IPS DF 6.9 (cell line): Measurements from ENCODE around the gene DNLZ.

ENCODE experiments used
- DNase-seq: peaks from one replicate; pipeline ENCODE4 v3.0.0-alpha.2; 2013; ENCODE audit warnings: low read depth, low spot score
- H3K27ac ChIP-seq: one replicate; pipeline ENCODE4 v1.5.1; 2013; ENCODE audit warnings: low read length, control low read depth
- H3K27me3 ChIP-seq: 2 replicates; pipeline ENCODE4 v1.6.1; 2013; ENCODE audit warnings: mild to moderate bottlenecking, low read length; ENCODE audit not compliant: control insufficient read depth, insufficient read depth
- H3K36me3 ChIP-seq: 2 replicates; pipeline ENCODE4 v1.6.1; 2013; ENCODE audit warnings: low read length; ENCODE audit not compliant: control insufficient read depth, insufficient read depth
- H3K4me1 ChIP-seq: 2 replicates; pipeline ENCODE4 v1.6.1; 2013; ENCODE audit warnings: low read length; ENCODE audit not compliant: control insufficient read depth, insufficient read depth
- H3K4me3 ChIP-seq: 2 replicates; pipeline ENCODE4 v1.5.1; 2013; ENCODE audit warnings: mild to moderate bottlenecking, low read length
- H3K9me3 ChIP-seq: 2 replicates; pipeline ENCODE4 v1.6.1; 2013; ENCODE audit warnings: low read length, inconsistent platforms; ENCODE audit not compliant: control insufficient read depth, insufficient read depth
- WGBS: extraction: QIAGEN DNeasy Blood & Tissue Kit; methylation state at CpG from one replicate; pipeline ENCODE4 v1.1.7; 2013; ENCODE audit warnings: mixed read lengths, missing lambda C conversion rate; ENCODE audit not compliant: insufficient read length, insufficient coverage; 5-methylcytosine and 5-hydroxymethylcytosine counted together

Gene DNLZ

GRCh38 chr9:136385015-136385414 is 21.5 kb upstream of the DNLZ start:
- Histone ChIP-seq H3K36me3 (peaks cover 59% of the 10 kb centered on the region), H3K27ac (no peak overlapping the region)

GRCh38 chr9:136383436-136383835 is 19.9 kb upstream of the DNLZ start:
- Histone ChIP-seq H3K27ac (no peak overlapping the region), H3K36me3 (peaks cover 64% of the 10 kb centered on the region), H3K4me3 (no peak overlapping the region), H3K27me3 (no peaks in the 10 kb centered on the region), H3K4me1 (no peaks in the 10 kb centered on the region; the same call in 1 of the 2 replicates), H3K9me3 (no peaks in the 10 kb centered on the region)
- DNase-seq, result no peak
- WGBS, result no CpG with 5 or more reads among the region's 20 CpGs

More at GRCh38 chr9:136385015-136385414, 21.5 kb upstream of the DNLZ start:
- DNase-seq, result no peak
- no peak overlapping the region for H3K4me3 ChIP-seq
- no peaks in the 10 kb centered on the region for H3K9me3 ChIP-seq
- no peaks in the 10 kb centered on the region for H3K4me1 ChIP-seq
- H3K27me3 ChIP-seq, result no peaks in the 10 kb centered on the region
- WGBS, result no CpG with 5 or more reads among the region's 11 CpGs

- WGBS, result no CpG with 5 or more reads among the region's 25 CpGs
- H3K4me1 ChIP-seq, result no peaks in the 10 kb centered on the region; the same call in 1 of the 2 replicates
- no peak overlapping the region for H3K4me3 ChIP-seq
- no peak for DNase-seq
- H3K27me3 ChIP-seq, result no peaks in the 10 kb centered on the region
- peaks cover 56% of the 10 kb centered on the region for H3K36me3 ChIP-seq
- no peak overlapping the region for H3K27ac ChIP-seq
- no peaks in the 10 kb centered on the region for H3K9me3 ChIP-seq
Observed at GRCh38 chr9:136381966-136382513, 18.5 kb upstream of the DNLZ start.

GRCh38 chr9:136381311-136381710 is 17.8 kb upstream of the DNLZ start:
- no peaks in the 10 kb centered on the region for H3K27me3 ChIP-seq
- no peaks in the 10 kb centered on the region for H3K9me3 ChIP-seq
- no peak overlapping the region for H3K27ac ChIP-seq
- H3K4me3 ChIP-seq, result no peak overlapping the region
- no CpG with 5 or more reads among the region's 9 CpGs for WGBS
- peaks cover 53% of the 10 kb centered on the region for H3K36me3 ChIP-seq
- DNase-seq, result no peak
- no peaks in the 10 kb centered on the region; the same call in 1 of the 2 replicates for H3K4me1 ChIP-seq

- H3K36me3 ChIP-seq, result peaks cover 59% of the 10 kb centered on the region
- WGBS, result no CpG with 5 or more reads among the region's 17 CpGs
Observed at GRCh38 chr9:136380381-136380780, 16.8 kb upstream of the DNLZ start.

GRCh38 chr9:136379891-136380290 is 16.3 kb upstream of the DNLZ start:
- no peak overlapping the region for H3K4me3 ChIP-seq
- peaks cover 60% of the 10 kb centered on the region for H3K36me3 ChIP-seq
- H3K9me3 ChIP-seq, result no peaks in the 10 kb centered on the region
- no CpG with 5 or more reads among the region's 11 CpGs for WGBS
- no peaks in the 10 kb centered on the region; the same call in 1 of the 2 replicates for H3K4me1 ChIP-seq
- H3K27ac ChIP-seq, result no peak overlapping the region
- no peak for DNase-seq
- H3K27me3 ChIP-seq, result no peaks in the 10 kb centered on the region

More at GRCh38 chr9:136380381-136380780, 16.8 kb upstream of the DNLZ start:
- H3K4me3 ChIP-seq, result no peak overlapping the region
- DNase-seq, result no peak
- no peaks in the 10 kb centered on the region; the same call in 1 of the 2 replicates for H3K4me1 ChIP-seq
- no peaks in the 10 kb centered on the region for H3K27me3 ChIP-seq
- H3K27ac ChIP-seq, result no peak overlapping the region
- no peaks in the 10 kb centered on the region for H3K9me3 ChIP-seq

GRCh38 chr9:136379401-136379800 is 15.9 kb upstream of the DNLZ start:
- Histone ChIP-seq H3K4me3 (no peak overlapping the region), H3K27me3 (no peaks in the 10 kb centered on the region), H3K36me3 (peaks cover 59% of the 10 kb centered on the region), H3K27ac (no peak overlapping the region), H3K9me3 (no peaks in the 10 kb centered on the region), H3K4me1 (no peaks in the 10 kb centered on the region; the same call in 1 of the 2 replicates)
- DNase-seq, result no peak
- WGBS, result no CpG with 5 or more reads among the region's 11 CpGs

- WGBS, result no CpG with 5 or more reads among the region's 18 CpGs
- H3K27me3 ChIP-seq, result no peaks in the 10 kb centered on the region
- H3K36me3 ChIP-seq, result peaks cover 55% of the 10 kb centered on the region
Observed at GRCh38 chr9:136379003-136379287, 15.4 kb upstream of the DNLZ start.

GRCh38 chr9:136378170-136379002 is 14.8 kb upstream of the DNLZ start:
- H3K27me3 ChIP-seq, result no peaks in the 10 kb centered on the region
- H3K9me3 ChIP-seq, result no peaks in the 10 kb centered on the region
- DNase-seq, result no peak
- no peaks in the 10 kb centered on the region; the same call in 1 of the 2 replicates for H3K4me1 ChIP-seq
- no CpG with 5 or more reads among the region's 28 CpGs for WGBS
- no peak overlapping the region for H3K4me3 ChIP-seq
- no peak overlapping the region for H3K27ac ChIP-seq
- H3K36me3 ChIP-seq, result peaks cover 53% of the 10 kb centered on the region

More at GRCh38 chr9:136379003-136379287, 15.4 kb upstream of the DNLZ start:
- Histone ChIP-seq H3K9me3 (no peaks in the 10 kb centered on the region), H3K4me1 (no peaks in the 10 kb centered on the region; the same call in 1 of the 2 replicates), H3K4me3 (no peak overlapping the region), H3K27ac (no peak overlapping the region)
- DNase-seq, result no peak

GRCh38 chr9:136377341-136378169 is 14.0 kb upstream of the DNLZ start:
- no peaks in the 10 kb centered on the region for H3K27me3 ChIP-seq
- no peaks in the 10 kb centered on the region for H3K9me3 ChIP-seq
- H3K4me1 ChIP-seq, result no peaks in the 10 kb centered on the region; the same call in 1 of the 2 replicates
- no peak for DNase-seq
- no CpG with 5 or more reads among the region's 32 CpGs for WGBS
- no peak overlapping the region for H3K27ac ChIP-seq
- no peak overlapping the region for H3K4me3 ChIP-seq
- peaks cover 45% of the 10 kb centered on the region for H3K36me3 ChIP-seq
